Measurements from ENCODE around the gene POU2AF1. TPM values are rescaled to one million over a fixed set of nuclear protein-coding genes. Genes with fewer than 3 reads are reported as not detected.

The POU2AF1 gene
- total RNA-seq, 4 donors from 2014 or later: 0.57 to 2.2 (median 1.8) TPM; not detected in 1

DNA sequence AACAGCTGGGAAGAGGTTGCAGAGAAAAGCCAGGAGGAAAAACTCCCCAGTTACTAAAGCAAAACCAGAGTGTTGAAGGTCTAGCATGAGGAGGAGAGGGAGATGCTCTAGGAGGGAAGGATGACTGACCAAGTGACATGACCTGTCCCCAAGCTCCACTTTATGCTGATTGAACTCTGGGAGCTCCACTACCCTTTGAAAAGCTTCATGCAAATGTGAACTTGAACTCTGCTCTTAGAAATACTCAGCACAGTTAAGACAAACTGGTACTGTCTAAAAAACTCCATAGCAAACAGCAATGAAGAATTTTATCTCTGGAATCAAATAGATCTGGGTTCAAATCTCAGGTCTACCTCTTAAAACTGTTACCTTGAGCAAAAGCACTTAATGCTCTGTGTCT lies 14.5 kb upstream of the POU2AF1 start:
- Histone ChIP-seq H3K9me3 (no peaks in the 10 kb centered on the region), H3K36me3 (no peaks in the 10 kb centered on the region), H3K4me3 (no peak overlapping the region), H3K27ac (no peak overlapping the region), H3K27me3 (no peaks in the 10 kb centered on the region), H3K4me1 (peaks cover 0 to 29% (median under 1%) of the 10 kb centered on the region in 3 donors)
- TF ChIP-seq POLR2A (IDR thresholded peaks at IDR 0.05): no peak
- TF ChIP-seq, protein P1, sequence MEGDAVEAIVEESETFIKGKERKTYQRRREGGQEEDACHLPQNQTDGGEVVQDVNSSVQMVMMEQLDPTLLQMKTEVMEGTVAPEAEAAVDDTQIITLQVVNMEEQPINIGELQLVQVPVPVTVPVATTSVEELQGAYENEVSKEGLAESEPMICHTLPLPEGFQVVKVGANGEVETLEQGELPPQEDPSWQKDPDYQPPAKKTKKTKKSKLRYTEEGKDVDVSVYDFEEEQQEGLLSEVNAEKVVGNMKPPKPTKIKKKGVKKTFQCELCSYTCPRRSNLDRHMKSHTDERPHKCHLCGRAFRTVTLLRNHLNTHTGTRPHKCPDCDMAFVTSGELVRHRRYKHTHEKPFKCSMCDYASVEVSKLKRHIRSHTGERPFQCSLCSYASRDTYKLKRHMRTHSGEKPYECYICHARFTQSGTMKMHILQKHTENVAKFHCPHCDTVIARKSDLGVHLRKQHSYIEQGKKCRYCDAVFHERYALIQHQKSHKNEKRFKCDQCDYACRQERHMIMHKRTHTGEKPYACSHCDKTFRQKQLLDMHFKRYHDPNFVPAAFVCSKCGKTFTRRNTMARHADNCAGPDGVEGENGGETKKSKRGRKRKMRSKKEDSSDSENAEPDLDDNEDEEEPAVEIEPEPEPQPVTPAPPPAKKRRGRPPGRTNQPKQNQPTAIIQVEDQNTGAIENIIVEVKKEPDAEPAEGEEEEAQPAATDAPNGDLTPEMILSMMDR (IDR thresholded peaks at IDR 0.05): no peak
- intact Hi-C loops (cut with DNase I): no loop called here
- no peak for DNase-seq

- H3K36me3 ChIP-seq: no peaks in the 10 kb centered on the region
- H3K27me3 ChIP-seq: no peaks in the 10 kb centered on the region
- TF ChIP-seq, protein P1 (IDR thresholded peaks at IDR 0.05): no peak
- no peak for TF ChIP-seq POLR2A (IDR thresholded peaks at IDR 0.05)
- H3K27ac ChIP-seq: no peak overlapping the region
- no peak overlapping the region for H3K4me3 ChIP-seq
- WGBS, 2 donors: 65 to 72% methylated on average over 3 to 5 of the region's 5 CpGs
- H3K9me3 ChIP-seq: no peaks in the 10 kb centered on the region
- intact Hi-C loops (cut with DNase I): no loop called here
- peaks cover 0 to 34% (median 4%) of the 10 kb centered on the region in 3 donors for H3K4me1 ChIP-seq
- DNase-seq: no peak
Observed at GRCh38 chr11:111393096-111393495, 14.0 kb upstream of the POU2AF1 start.

GRCh38 chr11:111392552-111392951 lies 13.5 kb upstream of the POU2AF1 start:
- intact Hi-C loops (cut with DNase I): no loop called here
- TF ChIP-seq, protein P1 (IDR thresholded peaks at IDR 0.05): no peak
- TF ChIP-seq POLR2A (IDR thresholded peaks at IDR 0.05): no peak
- WGBS, 2 donors: 98 to 100% methylated on average over 2 to 4 of the region's 4 CpGs
- H3K36me3 ChIP-seq: no peaks in the 10 kb centered on the region
- no peak for DNase-seq
- H3K4me3 ChIP-seq: no peak overlapping the region
- H3K27ac ChIP-seq: no peak overlapping the region
- no peaks in the 10 kb centered on the region for H3K27me3 ChIP-seq
- H3K4me1 ChIP-seq: peaks cover 0 to 40% (median 4%) of the 10 kb centered on the region in 3 donors
- no peaks in the 10 kb centered on the region for H3K9me3 ChIP-seq

DNA sequence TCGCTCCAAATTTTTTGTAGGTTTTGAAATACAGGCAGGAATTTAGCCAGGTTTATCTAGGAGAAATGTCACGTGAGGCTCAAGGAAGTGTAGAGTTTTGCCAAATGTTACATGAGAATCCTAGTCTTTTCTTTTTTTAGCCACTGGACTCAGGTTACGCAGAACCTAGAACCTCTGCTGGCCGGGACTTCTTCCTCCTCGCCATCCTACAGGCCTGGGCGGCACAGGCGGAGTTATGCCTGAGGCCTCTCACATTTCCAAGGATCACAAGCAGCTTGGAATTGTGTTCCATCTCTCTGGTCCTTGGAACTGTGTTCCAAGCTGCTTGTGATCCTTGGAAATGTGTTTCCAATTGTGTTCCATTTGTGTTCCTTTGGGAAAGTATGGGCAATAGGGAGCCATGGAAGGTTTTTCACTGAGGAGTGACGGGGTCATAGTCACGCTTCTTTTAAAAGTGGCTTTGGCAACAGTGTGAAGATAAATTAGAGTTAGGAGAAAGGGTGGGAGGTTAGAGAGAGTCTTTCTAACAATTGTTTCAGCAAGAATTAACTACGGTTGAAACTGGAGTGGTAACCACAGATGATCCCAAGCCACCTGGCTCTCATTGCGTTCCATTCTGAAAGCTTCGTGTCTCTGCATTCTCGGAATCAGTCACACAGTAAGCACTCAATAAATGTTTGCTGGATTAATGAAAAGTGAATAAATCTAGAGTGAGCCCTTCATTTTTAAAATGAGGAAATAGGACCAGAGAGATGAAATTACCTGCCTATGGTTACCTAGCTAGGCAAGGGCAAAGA lies 12.5 kb upstream of the POU2AF1 start:
- DNase-seq: no peak
- no peaks in the 10 kb centered on the region for H3K27me3 ChIP-seq
- H3K27ac ChIP-seq: no peak overlapping the region
- 77 to 84% methylated on average over 8 to 13 of the region's 13 CpGs for WGBS, 2 donors
- no peaks in the 10 kb centered on the region for H3K9me3 ChIP-seq
- TF ChIP-seq POLR2A (IDR thresholded peaks at IDR 0.05): no peak
- TF ChIP-seq, protein P1 (IDR thresholded peaks at IDR 0.05): no peak
- no peaks in the 10 kb centered on the region for H3K36me3 ChIP-seq
- H3K4me3 ChIP-seq: no peak overlapping the region
- intact Hi-C loops (cut with DNase I): no loop called here
- peaks cover 0 to 50% (median 13%) of the 10 kb centered on the region in 3 donors for H3K4me1 ChIP-seq

- intact Hi-C loops (cut with DNase I): no loop called here
- Histone ChIP-seq H3K9me3 (no peaks in the 10 kb centered on the region), H3K27ac (peak overlapping the region; percentile 34 to 68 (median 60)), H3K36me3 (no peaks in the 10 kb centered on the region), H3K4me3 (no peak overlapping the region), H3K27me3 (no peaks in the 10 kb centered on the region), H3K4me1 (peaks cover 0 to 53% (median 14%) of the 10 kb centered on the region in 3 donors)
- no peak for TF ChIP-seq POLR2A (IDR thresholded peaks at IDR 0.05)
- TF ChIP-seq, protein P1 (IDR thresholded peaks at IDR 0.05): no peak
- DNase-seq: no peak
- WGBS, 2 donors: 27 to 33% methylated on average over 1 of the region's 1 CpG
Observed at GRCh38 chr11:111388842-111389241, 9.8 kb upstream of the POU2AF1 start.

Measured in esophagus squamous epithelium (tissue), 5 donors.